Measurements from ENCODE around the gene COL11A1.
"Not testable (repeated sequence)": the region's sequence is repeated elsewhere in the genome, so short reads cannot be mapped to it uniquely, and the experiment has no call there.

The COL11A1 gene

GRCh38 chr1:102836991-102837390 lies 271.3 kb downstream of the COL11A1 start:
- no peak for DNase-seq (ENCODE audit: low read depth in 2 of 2)

GRCh38 chr1:102834688-102835320 lies 273.5 kb downstream of the COL11A1 start:
- no peak for DNase-seq (ENCODE audit: low read depth in 2 of 2)

- DNase-seq (ENCODE audit: low read depth in 2 of 2): no peak
These were observed 275.2 kb downstream of the COL11A1 start for GRCh38 chr1:102833151-102833550.

- not testable (repeated sequence) for DNase-seq (ENCODE audit: low read depth in 2 of 2)
These were observed 281.6 kb downstream of the COL11A1 start for GRCh38 chr1:102826706-102827105.

All from stimulated activated CD8-positive, alpha-beta memory T cell treated with anti-CD3 and anti-CD28 coated beads, Interleukin-7, amount 100 ng/mL, for 1 hour (primary cell).